GM18951 (cell line): Measurements from ENCODE around the gene HOXC13.

Experiments
- POLR2A ChIP-seq: IDR thresholded peaks from 4 replicates; pipeline ENCODE4 v1.6.1; 2011; ENCODE audit warnings: mild to moderate bottlenecking; ENCODE audit not compliant: insufficient read length, insufficient read depth; ENCODE audit errors: extremely low read depth
- in situ Hi-C: fragments of 300-500 bp; cut with MboI; formaldehyde crosslinking; loops from one replicate; pipeline ENCODE4 v1.12.0; 2022; ENCODE audit warnings: low sequenced_read_pairs, mixed read lengths, inconsistent platforms; ENCODE audit not compliant: unreplicated experiment

HOXC13 gene

DNA sequence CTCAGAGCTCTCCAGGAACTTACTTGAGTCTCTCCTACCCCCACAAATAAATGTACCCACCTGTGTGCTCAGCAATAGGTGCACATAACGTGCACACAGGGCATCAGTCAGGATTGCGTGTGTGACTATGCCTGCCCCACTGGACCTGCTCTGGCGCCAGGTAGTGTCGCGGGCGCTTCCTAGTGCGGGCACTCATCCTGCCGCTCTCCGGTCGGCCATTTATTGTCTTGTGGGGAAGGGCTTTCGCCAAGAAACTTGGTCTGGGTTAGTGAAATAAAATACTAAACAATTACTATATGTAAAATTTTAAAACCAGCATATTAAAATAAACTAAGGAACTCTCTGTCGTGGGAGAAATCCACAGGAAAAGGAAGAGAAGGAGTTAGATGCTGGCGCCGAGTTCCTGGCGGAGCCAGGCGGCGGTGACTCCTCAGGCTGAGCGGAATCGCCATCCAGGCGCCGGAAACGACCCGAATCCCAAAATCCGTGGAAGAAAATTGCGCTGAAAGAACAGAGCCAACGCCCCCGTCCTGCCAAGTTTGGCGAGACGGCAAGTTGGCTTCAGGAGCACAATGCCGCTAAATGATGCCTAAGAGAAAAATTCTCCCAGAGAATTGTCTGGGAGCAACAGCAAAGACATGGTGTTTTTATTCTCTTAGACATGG lies 7.9 kb upstream of the HOXC13 start:
- in situ Hi-C loops: no loop called here
- no peak for TF ChIP-seq POLR2A

GRCh38 chr12:53931844-53932581 lies 6.6 kb upstream of the HOXC13 start:
- in situ Hi-C loops: no loop called here
- TF ChIP-seq POLR2A: no peak

- no peak for TF ChIP-seq POLR2A
- in situ Hi-C loops: no loop called here
Measured at GRCh38 chr12:53932915-53933314, 5.7 kb upstream of the HOXC13 start.

GRCh38 chr12:53935383-53936341 lies 3.0 kb upstream of the HOXC13 start:
- no peak for TF ChIP-seq POLR2A
- in situ Hi-C loops: no loop called here

DNA sequence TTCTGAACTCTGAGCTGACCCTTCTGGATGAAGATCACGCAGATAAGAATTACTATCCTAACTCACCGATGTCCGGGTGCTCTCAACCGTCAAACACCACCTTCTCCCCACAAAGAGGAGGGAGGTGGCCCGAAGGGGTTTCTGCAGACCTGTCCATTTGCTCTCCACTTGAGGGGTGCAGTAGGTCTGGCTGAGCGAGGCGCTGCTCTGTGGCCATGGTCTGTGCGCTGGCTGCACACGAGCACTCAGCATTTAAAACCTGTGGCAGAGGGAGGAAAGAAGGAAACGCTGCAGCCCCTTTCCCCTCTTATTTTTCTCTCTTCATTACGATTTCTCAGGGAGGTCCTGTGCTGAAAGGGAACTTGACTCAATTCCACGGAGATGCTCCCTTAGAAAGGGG lies 1.5 kb upstream of the HOXC13 start:
- TF ChIP-seq POLR2A: no peak
- in situ Hi-C loops: no loop called here

- in situ Hi-C loops: no loop called here
- no peak for TF ChIP-seq POLR2A
Measured at GRCh38 chr12:53937596-53938325, 870 bp upstream of the HOXC13 start.

DNA sequence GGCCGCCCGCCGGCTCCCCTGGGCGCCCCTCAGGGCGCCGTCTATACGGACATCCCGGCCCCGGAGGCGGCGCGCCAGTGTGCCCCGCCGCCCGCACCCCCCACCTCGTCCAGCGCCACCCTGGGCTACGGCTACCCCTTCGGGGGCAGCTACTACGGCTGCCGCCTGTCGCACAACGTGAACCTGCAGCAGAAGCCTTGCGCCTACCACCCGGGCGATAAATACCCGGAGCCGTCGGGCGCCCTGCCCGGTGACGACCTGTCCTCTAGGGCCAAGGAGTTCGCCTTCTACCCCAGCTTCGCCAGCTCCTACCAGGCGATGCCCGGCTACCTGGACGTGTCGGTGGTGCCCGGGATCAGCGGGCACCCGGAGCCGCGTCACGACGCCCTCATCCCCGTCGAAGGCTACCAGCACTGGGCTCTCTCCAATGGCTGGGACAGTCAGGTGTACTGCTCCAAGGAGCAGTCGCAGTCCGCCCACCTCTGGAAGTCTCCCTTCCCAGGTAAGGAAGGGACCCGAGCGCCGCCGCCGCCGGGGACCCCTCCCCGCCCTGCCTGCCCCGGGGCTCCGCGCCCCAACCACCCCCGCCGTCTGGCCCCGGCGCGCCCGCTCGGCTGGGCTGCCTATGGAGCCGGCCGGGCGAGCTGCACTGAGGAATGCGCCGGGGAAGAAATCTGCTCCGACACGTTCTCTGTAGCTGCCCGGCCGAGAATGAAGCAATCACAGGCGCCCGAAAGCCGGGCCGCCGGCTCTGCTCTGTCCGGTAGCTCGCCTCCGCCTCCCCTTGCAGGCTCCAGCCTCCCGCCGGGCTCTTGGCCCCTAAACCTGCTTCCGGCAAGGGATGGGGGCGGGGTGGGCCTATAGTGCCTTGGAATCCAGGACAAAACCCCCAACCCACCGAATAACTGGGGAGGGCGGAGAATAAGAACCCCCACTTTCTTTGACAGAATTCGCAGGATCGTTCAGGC lies 794 bp downstream of the HOXC13 start:
- no peak for TF ChIP-seq POLR2A
- in situ Hi-C loops: no loop called here

DNA sequence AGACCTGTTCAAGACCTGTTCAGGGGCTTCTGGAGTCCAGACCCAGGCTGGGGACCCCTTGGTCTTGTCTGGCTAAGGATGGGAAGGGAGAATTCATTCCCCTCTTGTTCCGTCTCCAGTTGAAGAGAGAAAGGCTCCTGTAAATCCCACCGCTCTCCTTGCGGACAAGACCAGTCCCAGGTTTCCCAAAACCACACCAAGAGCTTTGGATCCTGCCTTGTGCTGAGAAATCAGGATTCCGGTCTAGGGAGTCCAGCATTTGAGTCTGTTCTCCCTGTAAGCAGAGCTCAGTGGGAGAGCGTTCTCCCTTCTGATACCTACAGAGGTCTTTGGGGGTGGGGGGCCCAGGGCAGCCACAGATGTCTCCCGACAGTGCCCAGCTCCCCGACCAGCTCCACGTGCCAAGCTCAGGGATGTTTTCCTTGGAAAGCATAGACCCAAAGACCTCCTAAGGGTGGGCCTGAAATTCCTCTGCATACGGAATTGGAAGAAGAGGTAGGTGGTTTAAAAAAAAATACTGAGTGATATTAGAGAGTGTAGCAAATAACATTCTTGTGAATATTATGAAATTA lies 1.9 kb downstream of the HOXC13 start:
- no peak for TF ChIP-seq POLR2A
- in situ Hi-C loops: no loop called here

DNA sequence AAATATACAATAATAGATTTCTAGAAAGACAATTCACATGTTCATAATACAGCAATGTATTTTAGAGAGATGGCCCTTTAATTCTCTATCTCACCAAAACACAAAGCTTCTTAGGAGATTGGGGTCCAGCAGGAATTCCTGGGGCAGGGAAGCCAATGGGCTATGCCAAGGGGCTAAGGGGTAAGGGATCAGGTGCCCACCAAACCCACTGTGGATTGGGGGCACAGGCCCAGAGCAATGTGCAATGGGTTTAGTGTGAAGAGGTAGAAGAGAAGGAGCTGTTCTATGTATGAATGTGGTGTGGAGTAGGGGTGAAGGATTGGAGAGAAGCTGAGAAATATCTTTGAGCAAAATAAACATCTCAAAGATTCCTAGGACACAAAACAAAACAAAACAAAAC lies 2.6 kb downstream of the HOXC13 start:
- TF ChIP-seq POLR2A: no peak

DNA sequence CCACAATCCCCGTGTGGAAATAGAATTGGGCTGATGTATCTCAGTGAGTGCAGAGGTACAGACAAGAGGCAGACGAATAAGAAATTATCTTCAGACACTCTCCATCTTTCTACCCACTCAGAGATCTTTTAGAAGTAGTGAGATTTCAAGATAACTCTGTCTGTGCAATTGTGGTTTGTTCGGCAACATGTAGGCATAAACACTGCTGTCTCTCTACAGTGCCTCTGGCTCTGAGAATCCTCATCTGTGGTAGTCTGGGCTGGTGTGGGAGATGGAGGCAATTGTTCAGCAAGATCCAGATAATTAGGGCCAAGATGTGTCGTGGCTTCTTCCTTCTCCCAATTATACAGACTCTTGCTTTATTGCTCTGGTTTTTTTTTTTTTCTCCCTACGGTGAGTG lies 3.1 kb downstream of the HOXC13 start:
- in situ Hi-C loops: no loop called here
- TF ChIP-seq POLR2A: no peak

More for the DNA sequence above, 2.6 kb downstream of the HOXC13 start:
- in situ Hi-C loops: no loop called here

DNA sequence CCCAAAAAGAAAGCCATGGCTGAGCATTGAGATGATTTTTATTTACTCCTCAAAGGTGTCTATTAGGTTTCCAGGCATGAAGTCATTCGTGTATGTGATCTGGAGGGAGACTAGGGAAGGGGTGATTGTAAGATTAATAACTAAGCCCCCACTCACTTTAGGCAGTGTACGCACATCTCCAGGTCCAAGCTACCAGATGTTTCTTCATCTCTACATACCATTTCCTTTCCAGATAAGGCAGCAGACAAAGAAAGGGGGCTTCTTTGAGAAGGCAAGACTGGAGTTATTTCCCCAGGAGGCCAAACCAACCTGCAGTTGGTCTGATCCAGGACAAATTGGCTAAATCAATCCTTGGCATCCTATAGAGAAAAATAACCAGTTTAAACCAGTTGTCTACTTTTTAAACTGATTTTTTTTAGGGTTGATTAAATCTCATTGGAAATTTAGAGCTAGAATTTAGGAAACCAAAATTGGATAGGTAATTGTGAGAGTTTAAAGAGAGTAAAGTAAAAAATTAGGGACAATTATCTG lies 3.9 kb downstream of the HOXC13 start:
- in situ Hi-C loops: no loop called here
- TF ChIP-seq POLR2A: no peak
